ENCODE results near the gene STK32C. TPM values are rescaled to one million over a fixed set of nuclear protein-coding genes. Genes with fewer than 3 reads are reported as not detected.
"Not testable (repeated sequence)": the region's sequence is repeated elsewhere in the genome, so short reads cannot be mapped to it uniquely, and the experiment has no call there.

Gene STK32C
- total RNA-seq, 1 donor from 2014 or later = 7.0 TPM

DNA sequence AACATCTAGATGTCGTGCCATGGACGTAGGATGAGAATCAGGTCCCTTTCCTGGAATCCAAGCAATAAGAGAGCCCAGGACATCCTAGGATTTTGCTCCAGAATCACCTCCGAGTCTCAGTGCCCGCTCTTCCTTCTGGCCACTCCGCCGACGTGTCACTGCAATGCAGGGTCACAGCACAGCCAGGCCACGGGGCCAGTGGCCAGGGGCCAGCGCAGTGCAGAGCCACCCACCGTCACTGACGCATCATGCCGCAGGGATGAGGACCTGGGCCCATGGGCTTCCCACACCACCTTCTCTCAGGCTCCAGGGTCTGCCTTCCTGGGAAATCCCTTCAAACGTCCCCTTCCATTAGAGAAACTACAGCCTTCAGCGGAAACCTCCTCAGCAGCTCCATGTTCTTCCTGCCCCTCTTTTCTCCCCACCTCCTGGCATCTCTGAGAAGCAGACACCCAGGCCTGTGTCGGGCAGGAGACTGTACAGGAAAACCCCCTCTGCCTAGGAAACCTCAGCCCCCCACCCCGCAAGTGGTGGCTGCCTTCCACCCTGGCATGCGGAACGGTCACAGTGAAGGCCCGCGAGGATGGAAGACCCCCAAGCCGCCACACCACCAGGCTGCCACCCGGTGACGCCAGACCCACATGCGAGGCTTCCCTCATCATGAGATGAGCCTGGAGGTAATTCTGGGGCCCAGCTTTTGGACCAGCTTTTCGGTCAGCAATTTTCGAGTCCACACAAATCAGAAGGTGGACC is 32.1 kb downstream of the STK32C start:
- DNase-seq (ENCODE audit: missing footprints) (no peak), ATAC-seq (no peak)

DNA sequence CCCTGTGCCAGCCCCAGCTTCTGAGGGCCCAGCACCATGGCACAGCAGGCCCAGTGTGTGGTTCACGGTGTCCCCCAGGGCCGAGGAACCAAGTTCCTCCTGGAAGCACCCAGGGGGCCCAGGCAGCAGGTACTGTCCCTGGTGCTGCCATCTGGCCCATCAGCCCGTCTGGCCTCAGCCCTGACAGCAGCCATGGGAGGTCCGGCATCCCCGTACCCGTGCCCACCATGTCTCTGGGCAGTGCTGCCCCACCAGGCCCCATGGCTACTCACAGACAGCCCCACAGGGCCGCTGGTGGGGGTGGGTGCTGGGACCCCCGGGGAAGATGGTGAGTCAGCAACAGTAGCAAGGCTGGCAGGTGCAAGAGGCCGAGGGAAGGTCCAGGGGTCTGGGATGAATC is 32.8 kb downstream of the STK32C start:
- DNase-seq (ENCODE audit: missing footprints) (peak; percentile 28), ATAC-seq (no peak)
- intact Hi-C loops (cut with DNase I) = no loop called here

More for the DNA sequence above, 32.1 kb downstream of the STK32C start:
- intact Hi-C loops (cut with DNase I) = no loop called here

DNA sequence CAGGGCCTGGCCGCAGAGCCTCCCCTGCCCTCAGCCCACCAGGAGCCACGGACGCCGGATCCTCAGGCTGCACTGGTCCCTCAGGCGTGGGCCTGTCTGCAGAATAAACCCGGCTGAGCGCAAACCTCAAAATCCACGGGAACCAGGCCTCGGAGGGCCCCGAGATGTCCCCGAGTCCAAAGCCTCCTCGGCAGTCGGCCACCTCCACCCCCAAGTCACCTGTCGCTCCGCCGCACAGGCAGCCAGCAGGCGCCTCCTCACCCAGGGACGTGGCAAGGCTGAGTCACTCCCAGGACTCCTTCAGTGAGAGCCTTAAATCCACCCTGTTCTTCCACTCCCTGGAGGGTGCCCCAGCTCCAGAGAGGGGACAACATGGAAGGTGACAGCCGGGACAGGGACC is 33.2 kb downstream of the STK32C start:
- ATAC-seq = no peak
- peak; percentile 66 for DNase-seq (ENCODE audit: missing footprints)
- intact Hi-C loops (cut with DNase I) = no loop called here

DNA sequence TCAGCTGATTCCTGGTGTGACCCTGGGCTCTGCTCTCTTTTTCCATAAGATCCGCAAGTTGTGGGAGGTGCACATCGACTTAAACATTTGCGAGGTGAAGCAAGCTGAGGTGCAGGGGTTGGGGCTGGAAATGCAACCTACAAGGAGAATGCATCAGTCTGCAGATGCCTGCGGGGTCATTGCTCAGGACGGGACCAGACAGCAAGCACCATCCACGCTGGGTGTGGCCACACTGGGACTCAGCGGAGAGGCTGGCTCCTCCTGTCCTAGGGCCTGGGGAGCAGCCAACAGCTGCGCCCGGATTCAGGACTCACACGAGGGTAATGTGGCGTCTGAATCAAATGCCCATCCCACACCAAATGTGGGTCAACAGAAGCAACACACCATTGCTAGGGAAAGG is 33.8 kb downstream of the STK32C start:
- intact Hi-C loops (cut with DNase I) = no loop called here
- DNase-seq (ENCODE audit: missing footprints) = peak; percentile 61

DNA sequence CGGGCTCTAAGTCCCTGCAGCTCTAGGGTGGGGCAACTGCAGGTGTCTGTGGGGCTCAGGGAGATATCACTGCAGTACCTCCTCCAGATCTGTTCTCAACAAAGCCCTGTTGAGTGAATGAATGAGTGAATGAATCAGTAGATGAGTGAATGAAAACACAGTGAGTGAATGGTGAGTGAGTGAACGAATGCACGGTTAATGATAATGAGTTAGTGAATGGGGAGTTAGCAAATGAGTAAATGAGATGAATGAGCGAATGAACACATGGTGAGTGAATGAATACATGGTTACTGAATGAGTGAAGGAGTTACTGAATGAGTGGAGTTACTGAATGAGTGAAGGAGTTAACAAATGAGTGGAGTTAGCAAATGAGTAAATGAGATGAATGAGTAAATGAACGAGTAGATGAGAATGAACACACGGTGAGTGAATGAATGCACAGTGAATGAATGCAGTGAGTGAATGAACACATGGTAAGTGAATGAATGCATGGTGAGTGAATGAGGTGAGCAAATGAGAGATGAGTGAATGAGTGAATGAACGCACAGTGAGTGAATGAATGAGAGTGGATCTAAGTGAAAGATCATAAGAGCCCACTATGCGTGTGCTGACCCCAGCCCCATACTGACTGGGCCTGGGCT is 34.3 kb downstream of the STK32C start:
- intact Hi-C loops (cut with DNase I) = no loop called here
- ATAC-seq = no peak

More for the DNA sequence above, 33.8 kb downstream of the STK32C start:
- no peak for ATAC-seq

DNA sequence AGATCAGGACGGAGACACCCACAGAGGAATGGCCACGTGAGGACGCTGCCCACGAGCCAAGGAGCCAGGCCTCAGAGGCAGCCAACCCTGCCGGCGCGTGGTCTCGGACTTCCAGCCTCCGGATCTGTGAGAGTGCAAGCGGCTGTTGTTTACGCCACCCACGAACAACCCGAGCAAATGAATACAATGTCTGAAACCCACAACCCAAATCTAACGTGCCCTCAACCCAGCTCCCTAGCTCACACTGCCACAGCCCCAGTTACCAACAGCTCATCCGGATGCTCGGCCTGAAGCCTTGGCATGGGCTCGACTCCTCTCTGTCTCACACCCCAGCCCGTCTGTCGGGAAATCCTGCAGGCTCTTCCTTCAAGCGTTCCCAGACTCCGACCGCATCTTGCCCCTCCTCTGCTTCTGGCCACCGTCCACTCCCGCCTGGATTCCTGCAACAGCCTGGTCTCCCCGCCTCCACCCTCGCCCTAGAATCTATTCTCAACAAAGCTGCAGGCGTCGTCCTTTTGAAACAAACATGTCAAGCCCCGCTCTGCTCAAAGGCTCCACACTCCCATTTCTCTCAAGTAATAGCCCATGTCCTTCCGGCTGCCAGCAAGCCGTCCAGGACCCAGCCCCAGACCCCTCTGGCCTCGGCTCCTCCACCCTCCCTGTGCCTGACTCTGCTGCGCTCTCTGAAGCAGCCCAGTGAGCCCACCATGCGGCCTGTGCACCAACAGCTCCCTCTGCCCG is 35.3 kb downstream of the STK32C start:
- ATAC-seq (peak; percentile 25), DNase-seq (ENCODE audit: missing footprints) (peak; percentile 73)
- intact Hi-C loops (cut with DNase I) = no loop called here

More for the DNA sequence above, 34.3 kb downstream of the STK32C start:
- DNase-seq (ENCODE audit: missing footprints) = no peak

DNA sequence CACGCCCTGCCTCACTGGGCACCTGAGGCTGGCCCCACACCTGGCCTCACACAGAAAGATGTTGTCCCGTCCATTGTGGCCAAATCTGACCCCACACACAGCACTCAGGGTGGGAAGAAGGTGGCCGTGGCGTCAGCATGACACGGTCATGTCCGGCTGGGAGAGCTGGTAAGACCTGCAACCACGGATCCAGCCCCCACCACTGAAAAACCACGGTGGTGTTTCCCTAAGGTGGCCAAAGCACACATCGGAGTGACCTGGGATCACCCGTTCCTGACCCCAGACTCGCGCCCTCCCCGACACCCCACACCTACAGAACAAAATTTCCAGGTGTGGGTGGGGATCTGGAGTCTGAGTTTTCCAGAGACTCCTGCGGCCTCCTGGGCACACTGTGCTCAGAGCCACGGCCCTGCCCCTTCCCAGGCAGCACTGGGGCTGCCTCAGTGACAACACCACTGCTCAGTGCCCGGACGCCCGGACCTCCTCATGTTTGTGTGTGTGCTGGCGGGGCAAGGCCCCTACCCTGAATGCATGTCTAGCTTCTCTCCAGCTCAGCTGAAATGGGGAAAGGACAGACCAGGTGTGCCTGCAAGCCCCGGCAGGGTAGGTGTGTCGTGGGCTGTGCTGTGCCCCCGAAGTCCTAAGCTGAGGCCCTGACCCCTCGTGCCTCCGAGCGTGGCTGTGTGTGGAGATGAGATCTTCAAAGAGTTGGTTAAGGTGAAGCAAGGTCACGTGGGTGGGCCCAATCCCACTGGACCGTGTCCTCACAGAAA is 36.1 kb downstream of the STK32C start:
- DNase-seq (ENCODE audit: missing footprints) = peak; percentile 67

DNA sequence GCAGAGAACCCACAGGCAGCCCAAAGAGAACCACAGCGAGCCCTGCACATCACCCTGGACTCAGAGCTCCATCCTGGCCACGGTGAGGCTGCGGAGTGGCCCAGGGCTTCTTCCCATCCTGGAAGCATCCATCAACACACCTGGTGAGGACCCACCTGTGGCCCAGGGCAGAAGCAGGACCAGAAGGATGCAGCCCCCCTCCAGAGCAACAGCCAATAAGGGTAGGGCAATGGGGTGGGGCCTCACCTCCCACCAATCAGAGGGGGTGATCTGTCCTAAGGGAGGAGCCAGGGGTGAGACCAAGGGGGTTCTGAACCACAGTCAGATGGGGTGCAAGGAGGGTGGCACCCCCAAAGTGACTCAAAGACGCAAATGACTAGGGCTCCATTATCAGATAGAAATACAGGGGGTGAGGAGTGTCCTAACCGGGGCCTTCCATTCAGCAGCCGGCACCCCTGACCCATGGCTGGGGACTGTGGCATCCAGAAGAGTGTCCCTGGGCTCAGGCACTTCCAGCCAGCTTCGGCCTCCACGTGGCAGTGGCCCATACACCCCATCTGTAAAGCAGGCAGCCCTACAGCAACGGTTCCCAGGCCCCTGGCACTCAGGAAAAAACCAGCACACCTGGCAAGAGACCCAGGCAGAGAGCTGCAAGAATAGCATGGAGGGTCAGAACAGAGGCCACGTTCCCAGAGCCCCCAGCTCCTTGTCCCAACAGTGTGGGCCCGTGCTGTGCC is 36.9 kb downstream of the STK32C start:
- intact Hi-C loops (cut with DNase I) = no loop called here
- no peak for ATAC-seq
- DNase-seq (ENCODE audit: missing footprints) = no peak

More for the DNA sequence above, 36.1 kb downstream of the STK32C start:
- no peak for ATAC-seq
- intact Hi-C loops (cut with DNase I) = no loop called here

DNA sequence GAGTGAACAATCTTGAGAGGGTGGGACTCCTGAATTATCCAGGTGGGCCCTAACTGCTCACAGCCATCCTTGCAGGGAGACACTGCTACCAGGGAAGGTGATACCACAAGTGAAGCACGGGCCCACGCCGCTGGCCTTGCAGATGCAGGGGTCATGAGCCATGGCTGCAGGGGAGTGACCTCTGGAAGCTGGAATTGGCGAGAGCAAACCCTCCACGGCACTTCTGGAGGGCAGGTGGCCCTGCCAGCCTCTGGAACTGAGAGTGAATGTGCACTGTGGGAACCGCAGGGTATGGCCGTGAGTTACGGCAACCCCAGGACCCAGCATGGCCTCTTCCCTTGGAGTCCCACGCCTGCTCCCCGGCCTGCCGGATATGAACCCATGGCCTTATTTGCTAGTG is 37.5 kb downstream of the STK32C start:
- no peak for ATAC-seq
- intact Hi-C loops (cut with DNase I) = no loop called here
- DNase-seq (ENCODE audit: missing footprints) = peak; percentile 40

DNA sequence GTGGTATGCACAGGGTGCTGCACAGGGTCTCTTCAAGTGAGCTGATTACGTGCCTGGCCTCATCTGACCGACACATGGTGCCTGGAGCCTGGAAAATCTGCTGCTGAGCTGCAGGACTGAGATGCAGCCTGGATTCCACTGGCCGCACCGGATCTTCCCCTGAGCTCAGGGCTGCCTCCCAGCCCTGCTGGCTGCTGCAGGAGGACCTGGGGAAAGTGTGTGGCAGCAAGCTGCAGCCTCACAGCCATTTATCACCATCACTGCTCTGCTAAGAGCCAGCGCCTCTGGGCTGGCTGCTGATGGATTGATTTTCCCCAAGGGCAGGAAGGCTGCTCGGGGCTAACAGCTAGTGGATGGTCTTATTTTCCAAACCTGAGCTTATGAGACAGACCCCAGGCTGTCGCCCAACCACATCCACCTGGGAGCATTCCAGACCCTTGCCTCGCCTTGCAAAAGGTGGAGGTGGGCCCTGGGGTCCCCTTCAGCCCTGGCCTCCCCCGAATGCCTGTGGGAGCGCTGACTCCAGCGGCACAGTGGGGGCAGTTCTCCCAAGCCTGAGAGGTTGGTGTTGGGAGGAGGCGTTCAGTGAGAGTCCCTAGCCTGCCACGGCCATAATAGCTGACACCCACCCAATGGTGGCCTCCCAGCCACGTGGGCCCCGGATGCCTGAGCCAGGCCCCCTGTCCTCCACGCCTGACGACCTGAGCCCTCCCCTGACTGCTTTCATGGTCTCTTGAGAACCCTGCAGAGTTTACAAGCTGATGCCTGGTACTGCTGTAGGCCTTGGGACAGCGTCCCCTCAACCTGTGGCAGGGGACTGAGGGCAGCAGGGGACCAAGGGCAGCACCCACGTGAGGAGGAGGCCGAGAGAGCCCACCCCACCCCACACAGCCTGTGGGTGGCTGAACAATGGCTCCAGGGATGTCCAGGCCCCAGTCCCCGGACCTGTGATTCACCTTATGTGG is 38.2 kb downstream of the STK32C start:
- DNase-seq (ENCODE audit: missing footprints) (peak; percentile 49), ATAC-seq (no peak)
- intact Hi-C loops (cut with DNase I) = no loop called here

DNA sequence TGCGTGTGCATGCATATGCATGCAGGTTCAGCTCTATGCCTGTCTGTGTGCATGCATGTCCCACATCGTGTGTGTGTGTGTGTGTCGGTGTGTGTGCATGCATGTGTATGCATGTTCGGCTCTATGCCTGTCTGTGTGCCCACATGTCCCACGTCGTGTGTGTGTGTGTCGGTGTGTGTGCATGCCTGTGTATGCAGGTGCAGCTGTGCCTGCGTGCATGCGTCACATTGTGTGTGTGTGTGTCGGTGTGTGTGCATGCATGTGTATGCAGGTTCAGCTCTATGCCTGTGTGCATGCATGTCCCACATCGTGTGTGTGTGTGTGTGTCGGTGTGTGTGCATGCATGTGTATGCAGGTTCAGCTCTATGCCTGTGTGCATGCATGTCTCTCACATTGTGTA is 39.8 kb downstream of the STK32C start:
- ATAC-seq; intact Hi-C loops (cut with DNase I); DNase-seq (ENCODE audit: missing footprints): not testable (repeated sequence)

DNA sequence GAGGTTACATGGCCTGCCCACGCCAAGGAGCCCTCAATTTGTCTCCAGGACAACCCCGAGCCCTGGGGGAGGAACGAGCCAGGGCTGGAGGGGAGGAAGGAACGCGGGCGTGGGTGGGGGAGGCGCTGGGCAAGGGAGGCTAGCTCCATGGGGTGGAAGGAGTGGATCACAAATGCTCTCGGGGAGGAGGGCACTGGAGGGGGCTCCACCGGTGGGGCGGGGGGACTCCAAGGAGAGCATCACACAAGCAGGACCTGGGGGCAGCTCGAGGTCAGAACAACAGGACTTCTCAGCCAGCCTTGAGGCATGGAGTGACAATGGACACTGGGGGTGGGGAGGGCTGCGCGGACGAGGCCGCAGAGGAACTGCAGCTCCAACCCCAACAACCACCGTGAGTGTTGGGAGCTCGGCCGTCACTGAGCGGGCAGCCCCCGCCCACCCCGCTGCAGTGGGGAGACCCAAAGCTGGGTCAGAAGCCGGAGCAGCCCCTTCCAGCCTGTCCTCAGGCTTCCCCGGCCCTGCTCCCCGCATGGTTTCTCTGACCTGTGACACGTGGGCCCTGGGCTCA is 41.1 kb downstream of the STK32C start:
- intact Hi-C loops (cut with DNase I) = no loop called here
- no peak for ATAC-seq

DNA sequence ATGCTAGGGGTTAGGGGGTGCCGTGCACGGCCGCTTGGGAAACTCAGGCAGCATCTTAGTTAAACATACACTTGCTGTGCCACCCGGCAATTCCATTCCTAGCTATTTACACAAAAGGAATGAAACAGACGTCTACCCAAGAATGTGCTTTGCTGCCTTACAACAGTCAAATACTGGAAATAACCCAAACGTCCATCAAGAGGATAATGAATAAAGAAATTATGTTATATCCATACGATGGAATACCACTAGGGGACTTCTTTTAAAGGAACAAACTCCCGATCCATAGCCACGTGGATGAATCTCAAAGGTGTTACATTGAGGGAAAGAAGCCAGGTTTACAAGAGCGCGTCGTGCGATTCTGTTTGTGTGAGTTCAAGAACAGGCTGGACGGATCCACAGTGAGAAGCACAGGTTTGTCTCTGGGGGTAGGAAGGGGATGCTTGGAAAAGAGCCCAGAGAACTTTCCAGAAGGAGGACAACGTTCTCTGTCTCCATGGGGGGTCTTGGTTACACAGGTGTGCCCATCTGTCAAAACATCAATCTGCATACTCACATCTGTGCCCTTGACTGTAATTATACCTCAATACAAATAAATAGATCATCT is 41.8 kb downstream of the STK32C start:
- no peak for ATAC-seq
- intact Hi-C loops (cut with DNase I) = no loop called here
- no peak for DNase-seq (ENCODE audit: missing footprints)

More for the DNA sequence above, 41.1 kb downstream of the STK32C start:
- peak; percentile 62 for DNase-seq (ENCODE audit: missing footprints)

DNA sequence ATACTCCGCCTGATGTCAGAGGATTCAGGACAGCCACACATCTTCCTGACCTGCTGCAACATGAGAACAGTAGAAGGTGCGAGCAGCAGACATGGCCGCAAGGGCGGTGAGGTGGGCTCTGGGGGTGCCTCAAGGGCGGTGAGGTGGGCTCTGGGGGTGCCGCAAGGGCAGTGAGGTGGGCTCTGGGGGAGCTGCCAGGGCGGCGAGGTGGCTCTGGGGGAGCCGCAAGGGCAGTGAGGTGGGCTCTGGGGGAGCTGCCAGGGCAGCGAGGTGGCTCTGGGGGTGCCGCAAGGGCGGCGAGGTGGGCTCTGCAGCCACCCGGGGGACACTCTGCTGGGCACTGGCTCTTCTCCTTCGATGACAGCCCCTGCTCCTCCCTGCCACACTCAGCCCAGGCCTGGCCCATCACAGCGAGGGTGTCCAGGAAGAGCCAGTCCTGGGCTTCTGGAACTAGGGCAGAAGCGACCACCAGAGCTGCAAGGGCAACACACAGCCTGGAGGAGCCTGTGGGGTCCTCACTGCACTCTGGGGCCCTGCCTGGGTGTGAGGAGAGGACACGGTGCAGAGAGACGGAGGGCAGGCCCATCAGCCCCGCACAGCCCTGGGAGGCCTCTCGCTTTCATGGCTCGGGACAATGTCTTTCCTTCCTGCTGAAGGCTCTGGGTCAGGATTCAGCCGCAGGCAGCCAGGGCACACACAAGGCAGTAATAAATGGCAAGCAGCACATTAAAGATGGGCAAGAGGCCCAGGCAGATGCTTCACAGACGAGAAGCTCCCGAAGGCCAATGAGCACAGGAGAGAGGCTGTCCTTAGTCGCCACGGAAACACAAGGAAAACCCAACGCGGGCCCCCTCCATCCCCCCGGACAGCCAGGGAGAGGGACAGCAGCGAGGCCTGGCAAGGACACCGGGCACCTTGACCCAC is 42.5 kb downstream of the STK32C start:
- peak; percentile 28 for DNase-seq (ENCODE audit: missing footprints)
- intact Hi-C loops (cut with DNase I) = no loop called here
- ATAC-seq = no peak

DNA sequence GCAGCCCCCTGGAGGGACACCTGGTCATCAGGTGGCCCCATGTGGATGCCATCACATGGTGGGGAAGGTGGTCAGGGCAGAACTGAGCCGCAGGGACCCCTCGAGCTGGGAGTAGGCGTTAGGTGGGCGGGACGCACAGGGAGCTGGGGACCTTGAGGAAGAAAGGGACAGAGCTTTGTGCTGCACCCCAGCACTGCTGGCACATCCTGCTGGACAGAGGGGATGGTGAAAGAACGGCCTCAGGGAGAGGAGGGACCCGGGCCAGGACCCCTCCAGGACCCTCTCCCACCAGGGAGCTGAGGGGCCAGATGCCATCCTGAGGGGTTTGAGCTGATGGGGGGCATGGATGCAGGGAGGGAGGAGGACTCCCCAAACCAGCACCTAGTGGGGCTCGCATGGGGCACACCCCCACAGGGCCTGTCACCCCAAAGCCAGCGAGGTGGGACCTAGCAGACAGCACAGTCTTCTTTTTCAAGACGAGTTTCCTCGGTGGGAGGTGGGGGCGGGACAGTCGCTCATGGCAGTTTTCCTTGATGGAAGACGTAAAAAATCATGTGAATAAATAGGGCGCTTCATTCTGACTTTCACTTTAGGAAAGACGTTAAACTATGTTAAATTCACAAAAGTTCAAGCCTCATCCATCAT is 43.3 kb downstream of the STK32C start:
- ATAC-seq = no peak
- intact Hi-C loops (cut with DNase I) = no loop called here
- peak; percentile 61 for DNase-seq (ENCODE audit: missing footprints)
